D721Med (cell line): Measurements from ENCODE around the gene ISG15.
"Not testable (repeated sequence)": the region's sequence is repeated elsewhere in the genome, so short reads cannot be mapped to it uniquely, and the experiment has no call there.

Experiments
- DNase-seq: peaks from one replicate; pipeline ENCODE4 v3.0.0; 2011; ENCODE audit warnings: low spot score; ENCODE audit not compliant: insufficient read length
- FAIRE-seq: peaks from 2 replicates; lab custom pipeline; 2011; peaks lifted over from hg19 to GRCh38; lab: Jason Lieb, UNC
- TF ChIP-seq, protein P1 (sequence below): IDR thresholded peaks from 2 replicates; pipeline ENCODE4 v1.5.1; 2012; ENCODE audit warnings: mild to moderate bottlenecking, control low read depth; ENCODE audit not compliant: insufficient read depth; ENCODE audit errors: missing control alignments

ISG15 gene

DNA sequence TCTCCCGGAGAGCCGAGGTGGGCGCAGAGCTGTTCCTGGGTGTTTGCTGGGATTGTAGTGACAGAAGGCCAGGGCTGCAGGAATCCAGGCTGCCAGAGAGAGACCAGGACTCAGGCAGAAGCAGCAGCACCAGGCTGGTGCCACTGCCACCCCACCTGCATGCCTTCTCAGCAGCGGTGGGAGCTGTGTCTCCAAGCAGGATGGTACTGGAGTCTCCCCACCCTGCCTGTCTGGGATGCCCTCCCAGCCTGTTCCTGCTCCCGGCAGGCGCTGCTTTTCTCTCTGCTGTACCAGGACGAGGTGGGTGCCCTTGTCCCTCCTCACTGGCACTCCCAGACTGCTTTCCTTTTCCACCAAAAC is 8.9 kb upstream of the ISG15 start:
- DNase-seq (no peak), FAIRE-seq (no peak)
- TF ChIP-seq, protein P1, sequence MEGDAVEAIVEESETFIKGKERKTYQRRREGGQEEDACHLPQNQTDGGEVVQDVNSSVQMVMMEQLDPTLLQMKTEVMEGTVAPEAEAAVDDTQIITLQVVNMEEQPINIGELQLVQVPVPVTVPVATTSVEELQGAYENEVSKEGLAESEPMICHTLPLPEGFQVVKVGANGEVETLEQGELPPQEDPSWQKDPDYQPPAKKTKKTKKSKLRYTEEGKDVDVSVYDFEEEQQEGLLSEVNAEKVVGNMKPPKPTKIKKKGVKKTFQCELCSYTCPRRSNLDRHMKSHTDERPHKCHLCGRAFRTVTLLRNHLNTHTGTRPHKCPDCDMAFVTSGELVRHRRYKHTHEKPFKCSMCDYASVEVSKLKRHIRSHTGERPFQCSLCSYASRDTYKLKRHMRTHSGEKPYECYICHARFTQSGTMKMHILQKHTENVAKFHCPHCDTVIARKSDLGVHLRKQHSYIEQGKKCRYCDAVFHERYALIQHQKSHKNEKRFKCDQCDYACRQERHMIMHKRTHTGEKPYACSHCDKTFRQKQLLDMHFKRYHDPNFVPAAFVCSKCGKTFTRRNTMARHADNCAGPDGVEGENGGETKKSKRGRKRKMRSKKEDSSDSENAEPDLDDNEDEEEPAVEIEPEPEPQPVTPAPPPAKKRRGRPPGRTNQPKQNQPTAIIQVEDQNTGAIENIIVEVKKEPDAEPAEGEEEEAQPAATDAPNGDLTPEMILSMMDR, result no peak

DNA sequence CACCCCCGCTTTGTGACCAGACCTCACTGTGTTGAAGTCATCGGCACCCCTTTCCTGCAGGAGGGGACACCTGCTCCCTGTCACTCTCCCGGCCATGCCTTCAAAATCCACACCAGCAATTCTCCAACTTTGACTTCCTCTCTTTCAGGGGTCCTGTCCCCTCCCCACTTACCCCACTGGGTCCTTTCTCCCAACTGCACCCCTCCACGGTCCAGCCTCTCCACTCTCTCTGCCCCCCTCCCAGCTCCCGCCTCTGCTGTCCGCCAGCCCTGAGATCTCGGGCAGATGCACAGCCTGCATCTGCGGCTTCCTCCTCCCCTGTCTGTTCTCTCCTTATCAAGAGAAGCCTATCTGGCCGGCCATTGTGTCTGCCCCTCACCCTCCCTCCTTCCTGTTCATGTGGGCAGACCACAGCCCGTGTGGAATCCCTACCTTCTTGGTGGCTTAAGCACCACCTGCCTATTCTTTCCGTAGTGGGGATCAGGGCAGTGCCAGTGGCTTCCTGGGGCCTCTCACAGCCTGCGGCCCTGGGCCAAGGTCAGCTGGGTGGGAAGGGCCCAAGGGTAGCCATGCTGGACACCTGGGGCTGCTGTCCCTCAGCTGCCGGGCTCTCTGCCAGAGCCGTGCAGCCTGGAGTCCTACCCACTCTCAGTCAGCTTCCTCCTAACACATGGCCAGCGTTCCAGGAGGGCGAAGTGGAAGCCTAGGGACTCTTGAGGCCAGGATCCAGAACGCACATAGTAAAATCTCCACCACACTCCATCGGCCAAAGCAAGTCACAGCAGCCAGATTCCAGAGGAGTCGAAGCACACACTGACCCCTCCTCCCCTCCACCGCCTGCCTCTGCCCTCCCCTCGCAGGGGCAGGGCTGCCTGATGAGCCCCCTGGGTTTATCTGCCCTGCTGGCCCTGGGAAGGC is 8.3 kb upstream of the ISG15 start:
- TF ChIP-seq, protein P1, result no peak
- DNase-seq (no peak), FAIRE-seq (no peak)

DNA sequence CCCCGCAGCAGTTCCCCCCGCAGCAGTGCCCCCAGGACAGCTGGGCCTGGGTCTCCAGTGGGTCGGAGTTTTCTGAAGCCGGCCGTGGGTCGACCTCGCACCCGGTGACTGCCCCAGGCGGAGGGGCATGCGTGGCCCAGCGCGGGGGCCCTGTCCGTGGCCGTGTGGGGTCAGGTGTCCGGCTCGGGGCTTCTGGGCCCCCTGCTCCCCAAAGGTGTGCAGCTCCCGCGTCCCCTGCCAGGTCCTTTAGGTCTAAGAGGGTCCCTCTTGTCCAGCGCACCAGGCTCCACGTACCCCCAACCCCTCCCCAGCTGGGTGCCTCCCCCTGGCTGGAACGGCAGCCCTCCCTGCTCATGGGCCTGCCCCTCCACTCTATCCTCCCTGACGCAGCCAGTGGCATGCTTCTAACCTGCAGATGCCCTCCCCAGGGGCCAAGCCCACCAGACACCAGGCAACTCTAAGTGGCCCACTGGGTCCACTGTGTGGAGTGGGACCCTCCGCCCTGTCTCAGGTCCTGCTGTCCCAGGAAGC is 7.5 kb upstream of the ISG15 start:
- TF ChIP-seq, protein P1, result no peak
- DNase-seq, result no peak
- FAIRE-seq, result no peak

DNA sequence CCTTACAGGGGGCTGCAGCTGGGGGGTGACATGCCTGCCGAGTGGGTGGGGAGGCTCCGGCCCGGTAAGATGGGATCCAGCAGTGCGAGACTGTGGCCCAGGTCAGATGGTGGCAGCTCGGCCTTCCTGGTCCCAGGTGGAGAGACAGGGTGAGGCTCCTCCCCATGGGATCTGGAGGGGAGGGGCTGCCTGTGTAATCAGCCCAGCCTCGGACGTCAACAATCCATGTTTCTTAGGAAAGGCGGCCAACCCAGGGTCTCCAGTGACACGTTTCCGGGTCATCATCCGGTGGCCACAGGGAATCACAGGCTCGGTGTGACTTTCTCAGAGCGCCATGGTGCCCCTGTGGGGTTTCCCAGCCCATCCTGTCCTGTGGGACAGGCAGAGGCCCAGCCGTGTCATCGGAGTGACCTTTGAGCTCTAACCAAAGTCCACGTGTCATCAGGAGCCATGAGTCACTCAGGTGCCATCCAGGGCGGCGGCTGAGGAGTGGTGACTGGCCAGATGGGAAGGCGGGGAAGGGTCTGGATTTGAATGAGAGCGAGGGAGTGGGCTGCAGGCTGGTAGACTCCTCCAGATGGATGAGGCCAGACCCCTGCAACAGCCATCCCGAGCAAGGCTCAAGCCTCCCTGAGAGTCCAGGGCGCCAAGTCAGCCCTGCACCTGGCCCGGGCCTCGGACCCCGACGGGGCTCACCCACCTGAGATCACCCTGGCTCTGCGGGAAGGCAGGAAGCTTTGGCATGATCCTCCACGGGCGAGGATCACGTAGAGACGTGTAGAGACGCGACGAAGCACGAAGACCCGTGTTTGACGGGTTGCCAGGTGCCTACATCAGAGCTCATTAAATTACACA is 6.8 kb upstream of the ISG15 start:
- DNase-seq, result no peak
- TF ChIP-seq, protein P1, result no peak
- no peak for FAIRE-seq

DNA sequence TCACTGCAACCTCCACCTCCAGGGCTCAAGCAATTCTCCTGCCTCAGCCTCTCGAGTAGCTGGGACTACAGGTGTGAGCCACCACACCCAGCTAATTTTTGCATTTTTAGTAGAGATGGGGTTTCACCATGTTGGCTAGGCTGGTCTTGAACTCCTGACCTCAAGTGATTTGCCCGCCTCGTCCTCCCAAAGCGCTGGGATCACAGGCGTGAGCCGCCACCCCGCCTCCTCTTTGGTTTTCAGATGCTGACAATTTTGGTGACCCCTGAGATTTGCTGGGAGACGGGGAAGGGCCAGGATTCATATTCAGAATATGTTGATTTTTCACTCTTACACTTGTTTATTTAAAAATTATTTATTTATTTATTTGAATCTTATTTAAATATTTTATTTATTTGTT is 3.2 kb upstream of the ISG15 start:
- DNase-seq, FAIRE-seq: not testable (repeated sequence)

DNA sequence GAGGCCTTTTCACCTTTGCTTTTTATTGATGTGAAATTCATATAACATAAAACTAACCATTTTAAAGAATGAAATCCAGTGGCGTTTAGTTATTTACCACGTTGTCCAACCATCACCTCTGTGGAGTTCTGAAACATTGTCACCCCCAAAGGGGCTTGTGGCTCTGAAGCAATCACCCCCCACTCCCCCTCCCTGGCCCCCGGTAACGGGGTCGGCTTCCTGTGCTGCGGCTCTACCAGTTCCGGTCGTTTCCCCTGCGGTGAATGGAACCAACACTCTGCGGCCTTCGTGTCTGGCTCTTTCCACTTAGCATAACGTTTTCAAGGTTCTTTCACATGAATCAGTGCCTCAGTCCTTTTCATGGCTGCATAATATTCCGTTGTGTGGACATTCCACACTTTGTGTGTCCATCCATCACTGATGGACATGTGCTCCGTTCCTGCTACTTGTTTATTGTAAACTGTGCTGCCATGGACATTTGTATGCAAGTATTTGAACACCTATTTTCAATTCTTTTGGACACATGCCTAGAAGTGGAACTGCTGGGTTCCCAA is 1.8 kb upstream of the ISG15 start:
- DNase-seq (no peak), FAIRE-seq (no peak)

DNA sequence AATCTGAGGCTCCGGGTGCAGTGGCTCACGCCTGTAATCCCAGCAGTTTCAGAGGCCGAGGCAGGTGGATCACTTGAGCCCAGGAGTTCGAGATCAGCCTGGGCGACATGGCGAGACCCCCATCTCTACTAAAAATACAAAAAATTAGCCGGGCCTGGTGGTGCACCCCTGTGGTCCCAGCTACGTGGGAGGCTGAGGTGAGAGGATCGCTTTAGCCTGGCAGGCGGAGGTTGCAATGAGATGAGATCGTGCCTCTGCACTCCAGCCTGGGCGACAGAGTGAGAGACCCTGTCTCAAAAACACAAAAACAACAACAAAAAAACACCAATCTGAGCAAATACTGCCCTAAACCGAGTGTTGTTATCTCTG is 577 bp upstream of the ISG15 start:
- FAIRE-seq, DNase-seq: not testable (repeated sequence)

More for the DNA sequence above, 1.8 kb upstream of the ISG15 start:
- TF ChIP-seq, protein P1, result no peak
